Activated naive CD8-positive, alpha-beta T cell treated with anti-CD3 and anti-CD28 coated beads for 36 hours (primary cell): ENCODE measurements around the gene DNAAF5. TPM values are rescaled to one million over a fixed set of nuclear protein-coding genes. Genes with fewer than 3 reads are reported as not detected.

Experiments used
- DNase-seq: peaks from one replicate; pipeline ENCODE4 v3.0.0; 2021
- H3K27ac Mint-ChIP-seq: one replicate; pipeline ENCODE4 v1.8.0; 2022; ENCODE audit warnings: mild to moderate bottlenecking, moderate library complexity, mixed read lengths
- H3K27me3 Mint-ChIP-seq: one replicate; pipeline ENCODE4 v1.8.0; 2022; ENCODE audit warnings: mild to moderate bottlenecking, mixed read lengths
- H3K36me3 Mint-ChIP-seq: one replicate; pipeline ENCODE4 v1.8.0; 2021; ENCODE audit warnings: mild to moderate bottlenecking, mixed read lengths
- H3K4me1 Mint-ChIP-seq: one replicate; pipeline ENCODE4 v1.8.0; 2021; ENCODE audit warnings: mixed read lengths
- H3K4me3 Mint-ChIP-seq: one replicate; pipeline ENCODE4 v1.8.0; 2022; ENCODE audit warnings: mild to moderate bottlenecking, moderate library complexity, mixed read lengths
- H3K9me3 Mint-ChIP-seq: one replicate; pipeline ENCODE4 v1.8.0; 2022; ENCODE audit warnings: mixed read lengths
- total RNA-seq, 2 experiments: library from RNA; stranded (reverse); gene quantifications; one replicate each; pipeline ENCODE4 v1.2.3, GENCODE V29; 2021

Gene DNAAF5
- 10 to 100 TPM; 46.8 to 48.5 TPM for total RNA-seq

GRCh38 chr7:726084-726853, at the start of gene DNAAF5:
DNAAF5 (plus strand) TSS chr7:726699; CDS start chr7:726721, 22 bp downstream.
- peaks cover 29% of the 10 kb centered on the region for H3K4me1 Mint-ChIP-seq
- peak; percentile 92 for DNase-seq
- peaks cover 14% of the 10 kb centered on the region for H3K9me3 Mint-ChIP-seq

GRCh38 chr7:676972-677385, 49.5 kb upstream of the DNAAF5 start:
- no peak for DNase-seq
- H3K4me1 Mint-ChIP-seq = no peaks in the 10 kb centered on the region
- H3K27ac Mint-ChIP-seq = no peak overlapping the region
- H3K9me3 Mint-ChIP-seq = peaks cover 15% of the 10 kb centered on the region
- no peak overlapping the region for H3K4me3 Mint-ChIP-seq
- H3K27me3 Mint-ChIP-seq = no peaks in the 10 kb centered on the region
- peaks cover 55% of the 10 kb centered on the region for H3K36me3 Mint-ChIP-seq

More at GRCh38 chr7:726084-726853, at the start of gene DNAAF5:
- Mint-ChIP-seq H3K4me3 (peak within 1 kb of the TSS; percentile 97), H3K27ac (peak within 1 kb of the TSS; percentile 92), H3K27me3 (no peaks in the 10 kb centered on the region), H3K36me3 (peaks cover 51% of the 10 kb centered on the region)

- H3K27me3 Mint-ChIP-seq = no peaks in the 10 kb centered on the region
- H3K27ac Mint-ChIP-seq = no peak overlapping the region
- H3K4me3 Mint-ChIP-seq = no peak overlapping the region
- no peak for DNase-seq
- peaks cover 7% of the 10 kb centered on the region for H3K9me3 Mint-ChIP-seq
- no peaks in the 10 kb centered on the region for H3K4me1 Mint-ChIP-seq
- H3K36me3 Mint-ChIP-seq = peaks cover 55% of the 10 kb centered on the region
Observed at GRCh38 chr7:680411-681127, 45.9 kb upstream of the DNAAF5 start.

- DNase-seq = no peak
- H3K4me3 Mint-ChIP-seq = no peak overlapping the region
- H3K9me3 Mint-ChIP-seq = peaks cover 15% of the 10 kb centered on the region
- H3K4me1 Mint-ChIP-seq = no peaks in the 10 kb centered on the region
- no peak overlapping the region for H3K27ac Mint-ChIP-seq
- peaks cover 61% of the 10 kb centered on the region for H3K36me3 Mint-ChIP-seq
- H3K27me3 Mint-ChIP-seq = no peaks in the 10 kb centered on the region
Observed at GRCh38 chr7:681551-682307, 44.8 kb upstream of the DNAAF5 start.

- DNase-seq = no peak
- peaks cover 65% of the 10 kb centered on the region for H3K36me3 Mint-ChIP-seq
Observed at GRCh38 chr7:682810-683209, 43.7 kb upstream of the DNAAF5 start.

GRCh38 chr7:683526-684205, 42.8 kb upstream of the DNAAF5 start:
- Mint-ChIP-seq H3K27me3 (no peaks in the 10 kb centered on the region), H3K4me3 (no peak overlapping the region), H3K36me3 (peaks cover 66% of the 10 kb centered on the region), H3K9me3 (peaks cover 26% of the 10 kb centered on the region), H3K27ac (no peak overlapping the region), H3K4me1 (no peaks in the 10 kb centered on the region)
- DNase-seq = no peak

More at GRCh38 chr7:682810-683209, 43.7 kb upstream of the DNAAF5 start:
- Mint-ChIP-seq H3K4me1 (no peaks in the 10 kb centered on the region), H3K4me3 (no peak overlapping the region), H3K27ac (no peak overlapping the region), H3K27me3 (no peaks in the 10 kb centered on the region), H3K9me3 (peaks cover 22% of the 10 kb centered on the region)

GRCh38 chr7:684416-684815, 42.1 kb upstream of the DNAAF5 start:
- no peaks in the 10 kb centered on the region for H3K4me1 Mint-ChIP-seq
- DNase-seq = no peak
- peaks cover 67% of the 10 kb centered on the region for H3K36me3 Mint-ChIP-seq
- H3K9me3 Mint-ChIP-seq = peaks cover 29% of the 10 kb centered on the region
- H3K4me3 Mint-ChIP-seq = no peak overlapping the region
- no peak overlapping the region for H3K27ac Mint-ChIP-seq
- no peaks in the 10 kb centered on the region for H3K27me3 Mint-ChIP-seq

- Mint-ChIP-seq H3K4me1 (no peaks in the 10 kb centered on the region), H3K4me3 (no peak overlapping the region), H3K27me3 (no peaks in the 10 kb centered on the region), H3K27ac (no peak overlapping the region), H3K9me3 (peaks cover 33% of the 10 kb centered on the region), H3K36me3 (peaks cover 69% of the 10 kb centered on the region)
- no peak for DNase-seq
Observed at GRCh38 chr7:685540-685939, 41.0 kb upstream of the DNAAF5 start.

- Mint-ChIP-seq H3K27me3 (no peaks in the 10 kb centered on the region), H3K4me3 (no peak overlapping the region), H3K36me3 (peaks cover 76% of the 10 kb centered on the region), H3K27ac (no peak overlapping the region), H3K4me1 (no peaks in the 10 kb centered on the region), H3K9me3 (peaks cover 26% of the 10 kb centered on the region)
- no peak for DNase-seq
Observed at GRCh38 chr7:690478-691360, 35.8 kb upstream of the DNAAF5 start.

- H3K9me3 Mint-ChIP-seq = peaks cover 20% of the 10 kb centered on the region
- DNase-seq = no peak
- no peaks in the 10 kb centered on the region for H3K4me1 Mint-ChIP-seq
- H3K4me3 Mint-ChIP-seq = no peak overlapping the region
- no peak overlapping the region for H3K27ac Mint-ChIP-seq
- H3K27me3 Mint-ChIP-seq = no peaks in the 10 kb centered on the region
- H3K36me3 Mint-ChIP-seq = peaks cover 68% of the 10 kb centered on the region
Observed at GRCh38 chr7:691361-692045, 35.0 kb upstream of the DNAAF5 start.

- peaks cover 54% of the 10 kb centered on the region for H3K36me3 Mint-ChIP-seq
- H3K27me3 Mint-ChIP-seq = no peaks in the 10 kb centered on the region
- no peaks in the 10 kb centered on the region for H3K4me1 Mint-ChIP-seq
- peaks cover 11% of the 10 kb centered on the region for H3K9me3 Mint-ChIP-seq
- no peak for DNase-seq
- no peak overlapping the region for H3K27ac Mint-ChIP-seq
- no peak overlapping the region for H3K4me3 Mint-ChIP-seq
Observed at GRCh38 chr7:693280-693679, 33.2 kb upstream of the DNAAF5 start.

- Mint-ChIP-seq H3K36me3 (peaks cover 37% of the 10 kb centered on the region), H3K27me3 (no peaks in the 10 kb centered on the region), H3K4me1 (peaks cover 3% of the 10 kb centered on the region), H3K4me3 (no peak overlapping the region), H3K27ac (no peak overlapping the region), H3K9me3 (no peaks in the 10 kb centered on the region)
- no peak for DNase-seq
Observed at GRCh38 chr7:696426-696811, 30.1 kb upstream of the DNAAF5 start.

GRCh38 chr7:696812-697551, 29.5 kb upstream of the DNAAF5 start:
- Mint-ChIP-seq H3K4me1 (peaks cover 3% of the 10 kb centered on the region), H3K9me3 (no peaks in the 10 kb centered on the region), H3K27me3 (no peaks in the 10 kb centered on the region), H3K36me3 (peaks cover 34% of the 10 kb centered on the region), H3K27ac (no peak overlapping the region), H3K4me3 (no peak overlapping the region)
- DNase-seq = no peak
